ENCODE data around the gene NOS3. TPM values are rescaled to one million over a fixed set of nuclear protein-coding genes. Genes with fewer than 3 reads are reported as not detected.

The NOS3 gene
- polyA plus RNA-seq, 1 of the 3 experiments (the other 2 are of a cell fraction): 0.41 TPM

DNA sequence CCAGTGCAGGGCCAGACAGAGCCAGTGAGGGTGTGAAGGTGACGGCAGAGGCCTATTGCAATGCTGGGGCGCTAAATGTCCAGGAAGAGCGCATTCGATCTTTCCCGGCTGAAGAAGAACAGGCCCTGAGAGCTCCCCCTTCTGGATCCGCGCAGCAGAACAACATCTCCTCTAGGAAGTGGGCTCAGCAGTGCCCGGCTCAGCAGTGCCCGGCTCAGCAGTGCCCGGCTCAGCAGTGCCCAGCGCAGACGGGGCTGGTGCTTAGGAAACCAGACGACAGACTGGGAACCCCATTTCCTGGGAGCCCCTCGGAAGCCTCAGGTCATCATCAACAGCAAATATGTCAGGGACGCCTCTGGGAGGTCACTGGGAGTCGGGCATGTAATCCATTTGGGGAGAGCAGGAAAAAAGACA lies 4.7 kb upstream of the NOS3 start (continued):
- TF ChIP-seq, protein P1, sequence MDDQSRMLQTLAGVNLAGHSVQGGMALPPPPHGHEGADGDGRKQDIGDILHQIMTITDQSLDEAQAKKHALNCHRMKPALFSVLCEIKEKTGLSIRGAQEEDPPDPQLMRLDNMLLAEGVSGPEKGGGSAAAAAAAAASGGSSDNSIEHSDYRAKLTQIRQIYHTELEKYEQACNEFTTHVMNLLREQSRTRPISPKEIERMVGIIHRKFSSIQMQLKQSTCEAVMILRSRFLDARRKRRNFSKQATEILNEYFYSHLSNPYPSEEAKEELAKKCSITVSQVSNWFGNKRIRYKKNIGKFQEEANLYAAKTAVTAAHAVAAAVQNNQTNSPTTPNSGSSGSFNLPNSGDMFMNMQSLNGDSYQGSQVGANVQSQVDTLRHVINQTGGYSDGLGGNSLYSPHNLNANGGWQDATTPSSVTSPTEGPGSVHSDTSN (IDR thresholded peaks at IDR 0.05): no peak
- no peak for TF ChIP-seq SIN3A (IDR thresholded peaks at IDR 0.05; ENCODE audit: borderline replicate concordance, low read depth, low read length)
- no peak for TF ChIP-seq RFX5 (IDR thresholded peaks at IDR 0.05; ENCODE audit: low read length)
- TF ChIP-seq EP300 (IDR thresholded peaks at IDR 0.05; ENCODE audit: borderline replicate concordance in 1 of 2, low read depth in 1 of 2, low read length in 1 of 2): no peak
- no peak for TF ChIP-seq MEF2A (IDR thresholded peaks at IDR 0.05; ENCODE audit: borderline replicate concordance, low read depth)
- no peak for TF ChIP-seq NRF1 (IDR thresholded peaks at IDR 0.05; ENCODE audit: low read depth, low read length)
- TF ChIP-seq EZH2phosphoT487 (IDR thresholded peaks at IDR 0.05; ENCODE audit: borderline replicate concordance, low read depth): no peak
- peak; percentile 96 for TF ChIP-seq SMC3 (IDR thresholded peaks at IDR 0.05; ENCODE audit: low read depth, low read length)
- 0 out of 2 replicates have a peak, but pooled peaks have one; percentile 52 for TF ChIP-seq FOXJ3 (CRISPR knock-in tag; IDR thresholded peaks at IDR 0.05)
- TF ChIP-seq, protein P2, sequence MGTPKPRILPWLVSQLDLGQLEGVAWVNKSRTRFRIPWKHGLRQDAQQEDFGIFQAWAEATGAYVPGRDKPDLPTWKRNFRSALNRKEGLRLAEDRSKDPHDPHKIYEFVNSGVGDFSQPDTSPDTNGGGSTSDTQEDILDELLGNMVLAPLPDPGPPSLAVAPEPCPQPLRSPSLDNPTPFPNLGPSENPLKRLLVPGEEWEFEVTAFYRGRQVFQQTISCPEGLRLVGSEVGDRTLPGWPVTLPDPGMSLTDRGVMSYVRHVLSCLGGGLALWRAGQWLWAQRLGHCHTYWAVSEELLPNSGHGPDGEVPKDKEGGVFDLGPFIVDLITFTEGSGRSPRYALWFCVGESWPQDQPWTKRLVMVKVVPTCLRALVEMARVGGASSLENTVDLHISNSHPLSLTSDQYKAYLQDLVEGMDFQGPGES (IDR thresholded peaks at IDR 0.05; ENCODE audit: low read depth, low read length): no peak
- TF ChIP-seq FOSL2 (IDR thresholded peaks at IDR 0.05; ENCODE audit: borderline replicate concordance, low read depth): no peak
- no peak for TF ChIP-seq TAF1 (IDR thresholded peaks at IDR 0.05; ENCODE audit: borderline replicate concordance, low read depth, low read length)
- TF ChIP-seq POLR2AphosphoS5 (IDR thresholded peaks at IDR 0.05; ENCODE audit: low read depth, low read length): no peak
- TF ChIP-seq, protein P3, sequence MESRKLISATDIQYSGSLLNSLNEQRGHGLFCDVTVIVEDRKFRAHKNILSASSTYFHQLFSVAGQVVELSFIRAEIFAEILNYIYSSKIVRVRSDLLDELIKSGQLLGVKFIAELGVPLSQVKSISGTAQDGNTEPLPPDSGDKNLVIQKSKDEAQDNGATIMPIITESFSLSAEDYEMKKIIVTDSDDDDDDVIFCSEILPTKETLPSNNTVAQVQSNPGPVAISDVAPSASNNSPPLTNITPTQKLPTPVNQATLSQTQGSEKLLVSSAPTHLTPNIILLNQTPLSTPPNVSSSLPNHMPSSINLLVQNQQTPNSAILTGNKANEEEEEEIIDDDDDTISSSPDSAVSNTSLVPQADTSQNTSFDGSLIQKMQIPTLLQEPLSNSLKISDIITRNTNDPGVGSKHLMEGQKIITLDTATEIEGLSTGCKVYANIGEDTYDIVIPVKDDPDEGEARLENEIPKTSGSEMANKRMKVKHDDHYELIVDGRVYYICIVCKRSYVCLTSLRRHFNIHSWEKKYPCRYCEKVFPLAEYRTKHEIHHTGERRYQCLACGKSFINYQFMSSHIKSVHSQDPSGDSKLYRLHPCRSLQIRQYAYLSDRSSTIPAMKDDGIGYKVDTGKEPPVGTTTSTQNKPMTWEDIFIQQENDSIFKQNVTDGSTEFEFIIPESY (IDR thresholded peaks at IDR 0.05; ENCODE audit: borderline replicate concordance, low read depth): no peak
- TF ChIP-seq GATA2 (CRISPR knock-in tag; IDR thresholded peaks at IDR 0.05): no peak
- TF ChIP-seq NFIC (IDR thresholded peaks at IDR 0.05; ENCODE audit: borderline replicate concordance): no peak
- TF ChIP-seq RCOR1 (IDR thresholded peaks at IDR 0.05; ENCODE audit: low read length): peak; percentile 52; the same call in 1 of the 2 replicates
- peak; percentile 89 for TF ChIP-seq RAD21 (IDR thresholded peaks at IDR 0.05; ENCODE audit: low read length)
- TF ChIP-seq, protein P4, sequence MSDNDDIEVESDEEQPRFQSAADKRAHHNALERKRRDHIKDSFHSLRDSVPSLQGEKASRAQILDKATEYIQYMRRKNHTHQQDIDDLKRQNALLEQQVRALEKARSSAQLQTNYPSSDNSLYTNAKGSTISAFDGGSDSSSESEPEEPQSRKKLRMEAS (IDR thresholded peaks at IDR 0.05; ENCODE audit: low read depth): no peak
- TF ChIP-seq GABPA (IDR thresholded peaks at IDR 0.05; ENCODE audit: low read depth): no peak
- TF ChIP-seq JUND (IDR thresholded peaks at IDR 0.05): no peak
- TF ChIP-seq, protein P5, sequence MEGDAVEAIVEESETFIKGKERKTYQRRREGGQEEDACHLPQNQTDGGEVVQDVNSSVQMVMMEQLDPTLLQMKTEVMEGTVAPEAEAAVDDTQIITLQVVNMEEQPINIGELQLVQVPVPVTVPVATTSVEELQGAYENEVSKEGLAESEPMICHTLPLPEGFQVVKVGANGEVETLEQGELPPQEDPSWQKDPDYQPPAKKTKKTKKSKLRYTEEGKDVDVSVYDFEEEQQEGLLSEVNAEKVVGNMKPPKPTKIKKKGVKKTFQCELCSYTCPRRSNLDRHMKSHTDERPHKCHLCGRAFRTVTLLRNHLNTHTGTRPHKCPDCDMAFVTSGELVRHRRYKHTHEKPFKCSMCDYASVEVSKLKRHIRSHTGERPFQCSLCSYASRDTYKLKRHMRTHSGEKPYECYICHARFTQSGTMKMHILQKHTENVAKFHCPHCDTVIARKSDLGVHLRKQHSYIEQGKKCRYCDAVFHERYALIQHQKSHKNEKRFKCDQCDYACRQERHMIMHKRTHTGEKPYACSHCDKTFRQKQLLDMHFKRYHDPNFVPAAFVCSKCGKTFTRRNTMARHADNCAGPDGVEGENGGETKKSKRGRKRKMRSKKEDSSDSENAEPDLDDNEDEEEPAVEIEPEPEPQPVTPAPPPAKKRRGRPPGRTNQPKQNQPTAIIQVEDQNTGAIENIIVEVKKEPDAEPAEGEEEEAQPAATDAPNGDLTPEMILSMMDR (IDR thresholded peaks at IDR 0.05): peak; percentile 79
- TF ChIP-seq CHD2 (IDR thresholded peaks at IDR 0.05; ENCODE audit: low read length, partially characterized antibody): peak; percentile 36
